Colonic mucosa (tissue), 4 donors: ENCODE measurements around the gene GLP2R. TPM values are rescaled to one million over a fixed set of nuclear protein-coding genes. Genes with fewer than 3 reads are reported as not detected.

Experiments used
- DNase-seq: peaks from one replicate; pipeline ENCODE4 v3.0.0-alpha.2; 2020
- H3K27ac ChIP-seq: fragments of 200-600 bp; one replicate; pipeline ENCODE4 v1.8.0; 2021
- H3K27me3 ChIP-seq: fragments of 200-600 bp; one replicate; pipeline ENCODE4 v1.8.0; 2021
- H3K36me3 ChIP-seq: fragments of 200-600 bp; one replicate; pipeline ENCODE4 v1.8.0; 2021
- H3K4me1 ChIP-seq: fragments of 200-600 bp; one replicate; pipeline ENCODE4 v1.8.0; 2021; ENCODE audit warnings: mild to moderate bottlenecking
- H3K4me3 ChIP-seq: fragments of 200-600 bp; one replicate; pipeline ENCODE4 v1.8.0; 2021
- H3K9ac ChIP-seq, 2 donors: one replicate each; pipeline ENCODE4 v1.7.0; 2013; ENCODE audit warnings: control low read depth in 2 of 2, low read depth in 2 of 2, low read length in 2 of 2
- H3K9me3 ChIP-seq: fragments of 200-600 bp; one replicate; pipeline ENCODE4 v1.8.0; 2021
- CTCF ChIP-seq: fragments of 200-600 bp; IDR thresholded peaks from one replicate; pipeline ENCODE4 v1.8.0; 2022; ENCODE audit warnings: antibody characterized with exemption, mild to moderate bottlenecking
- intact Hi-C: fragments of 100-400 bp; cut with DNase I; formaldehyde crosslinking; loops from one replicate; pipeline ENCODE4 v1.14.1; 2022
- total RNA-seq, 2 donors: library from RNA; stranded (reverse); fragmentation: NEBNext Ultra II Directional in 1 of 2; extraction: Animal tissue kit (Norgen Biotek cat#: 25700) in 1 of 2; gene quantifications; one replicate each; pipeline ENCODE4 v1.2.1, GENCODE V29; 2021
- donor health status: healthy.
- donor health status: DM: no; HTN: no; CAD: no.
- donor health status: DM: no; HTN: no; CAD: no.

Gene GLP2R
- total RNA-seq, 2 donors from 2014 or later = 2.1 to 4.8 TPM

- H3K9ac ChIP-seq = no peak overlapping the region
- H3K4me1 ChIP-seq = no peaks in the 10 kb centered on the region
- TF ChIP-seq CTCF = no peak
- intact Hi-C loops = no loop called here
- no peaks in the 10 kb centered on the region for H3K27me3 ChIP-seq
- H3K36me3 ChIP-seq = no peaks in the 10 kb centered on the region
- no peak overlapping the region for H3K4me3 ChIP-seq
- no peaks in the 10 kb centered on the region for H3K9me3 ChIP-seq
- no peak overlapping the region for H3K27ac ChIP-seq
- no peak for DNase-seq
These were observed 27.0 kb upstream of the GLP2R start for GRCh38 chr17:9798724-9799123.

GRCh38 chr17:9801505-9801904, 24.2 kb upstream of the GLP2R start:
- H3K36me3 ChIP-seq = no peaks in the 10 kb centered on the region
- no peak overlapping the region for H3K27ac ChIP-seq
- no peak overlapping the region for H3K9ac ChIP-seq
- no peaks in the 10 kb centered on the region for H3K4me1 ChIP-seq
- H3K27me3 ChIP-seq = no peaks in the 10 kb centered on the region
- H3K4me3 ChIP-seq = no peak overlapping the region
- no peak for DNase-seq
- no peak for TF ChIP-seq CTCF
- no peaks in the 10 kb centered on the region for H3K9me3 ChIP-seq
- intact Hi-C loops = no loop called here

- Histone ChIP-seq H3K4me1 (no peaks in the 10 kb centered on the region), H3K27me3 (no peaks in the 10 kb centered on the region), H3K27ac (no peak overlapping the region), H3K36me3 (no peaks in the 10 kb centered on the region), H3K9ac (no peak overlapping the region), H3K9me3 (no peaks in the 10 kb centered on the region), H3K4me3 (no peak overlapping the region)
- intact Hi-C loops = no loop called here
- DNase-seq = no peak
- no peak for TF ChIP-seq CTCF
These were observed 23.4 kb upstream of the GLP2R start for GRCh38 chr17:9802294-9802693.

- H3K9me3 ChIP-seq = no peaks in the 10 kb centered on the region
- H3K36me3 ChIP-seq = no peaks in the 10 kb centered on the region
- no peak overlapping the region for H3K4me3 ChIP-seq
- no peak for DNase-seq
- intact Hi-C loops = no loop called here
- H3K4me1 ChIP-seq = no peaks in the 10 kb centered on the region
- no peak for TF ChIP-seq CTCF
- no peaks in the 10 kb centered on the region for H3K27me3 ChIP-seq
- H3K27ac ChIP-seq = no peak overlapping the region
- H3K9ac ChIP-seq = no peak overlapping the region
These were observed 23.0 kb upstream of the GLP2R start for GRCh38 chr17:9802697-9803096.

GRCh38 chr17:9805769-9806168, 20.0 kb upstream of the GLP2R start:
- intact Hi-C loops = no loop called here
- H3K36me3 ChIP-seq = no peaks in the 10 kb centered on the region
- no peak overlapping the region for H3K4me3 ChIP-seq
- H3K27ac ChIP-seq = no peak overlapping the region
- DNase-seq = no peak
- no peak for TF ChIP-seq CTCF
- no peaks in the 10 kb centered on the region for H3K27me3 ChIP-seq
- no peaks in the 10 kb centered on the region for H3K4me1 ChIP-seq
- no peak overlapping the region for H3K9ac ChIP-seq
- no peaks in the 10 kb centered on the region for H3K9me3 ChIP-seq

GRCh38 chr17:9806699-9807098, 19.0 kb upstream of the GLP2R start:
- no peak for TF ChIP-seq CTCF

More at GRCh38 chr17:9806699-9807098, 19.0 kb upstream of the GLP2R start:
- Histone ChIP-seq H3K27me3 (no peaks in the 10 kb centered on the region), H3K4me1 (no peaks in the 10 kb centered on the region), H3K9me3 (no peaks in the 10 kb centered on the region), H3K9ac (no peak overlapping the region), H3K4me3 (no peak overlapping the region), H3K36me3 (no peaks in the 10 kb centered on the region), H3K27ac (no peak overlapping the region)
- intact Hi-C loops = no loop called here
- DNase-seq = no peak
